Kidney epithelial cell (primary cell): ENCODE results near the gene TAP1. TPM values are rescaled to one million over a fixed set of nuclear protein-coding genes. Genes with fewer than 3 reads are reported as not detected.
"Not testable (repeated sequence)": the region's sequence is repeated elsewhere in the genome, so short reads cannot be mapped to it uniquely, and the experiment has no call there.

Source experiments
- DNase-seq: peaks from one replicate; pipeline ENCODE4 v3.0.0-alpha.2; 2010; ENCODE audit warnings: low read depth
- H3K27me3 ChIP-seq: 2 replicates; pipeline ENCODE4 v1.6.0; 2011; ENCODE audit warnings: low read length; ENCODE audit not compliant: control insufficient read depth, insufficient read depth
- H3K36me3 ChIP-seq: 2 replicates; pipeline ENCODE4 v1.5.1; 2011; ENCODE audit warnings: low read length; ENCODE audit not compliant: control insufficient read depth, insufficient read depth
- H3K4me3 ChIP-seq: 2 replicates; pipeline ENCODE4 v1.5.1; 2011; ENCODE audit warnings: low read depth, mild to moderate bottlenecking, control low read depth, low read length
- total RNA-seq: library from RNA; depleted of rRNA; stranded (reverse); fragments of >200 nt; gene quantifications from 2 replicates; pipeline ENCODE4 v1.2.3, GENCODE V29; 2015
- TF ChIP-seq, protein P1 (sequence below): IDR thresholded peaks from 2 replicates; pipeline ENCODE4 v1.5.1; 2011; ENCODE audit warnings: mild to moderate bottlenecking, moderate library complexity, low read length, control low read depth, inconsistent platforms; ENCODE audit not compliant: insufficient read depth, poor library complexity, severe bottlenecking

Gene TAP1
- total RNA-seq, 1 donor from 2014 or later, result 77.6 TPM

DNA sequence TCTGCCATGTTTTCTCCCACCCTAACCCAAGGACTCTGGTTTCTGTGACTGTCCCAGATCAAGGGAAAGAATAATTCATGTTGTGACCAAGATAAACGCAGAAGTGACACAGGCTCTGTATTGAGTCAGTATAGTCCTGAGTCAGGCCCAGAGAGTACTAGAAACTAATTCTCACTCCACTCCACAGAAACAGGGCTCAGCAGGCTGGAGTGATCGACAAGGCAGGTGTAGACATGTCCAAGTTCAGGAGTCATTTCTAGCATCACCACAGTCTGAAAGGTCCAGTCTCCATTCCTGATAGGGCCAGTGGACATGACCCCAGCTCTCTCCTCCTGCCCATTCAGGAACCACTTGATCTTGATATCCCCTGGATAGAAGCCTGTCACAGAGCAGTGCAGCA is 39.4 kb downstream of the TAP1 start:
- no peak for DNase-seq
- Histone ChIP-seq H3K36me3 (no peaks in the 10 kb centered on the region), H3K27me3 (peaks cover 3% of the 10 kb centered on the region), H3K4me3 (no peak overlapping the region)
- TF ChIP-seq, protein P1, sequence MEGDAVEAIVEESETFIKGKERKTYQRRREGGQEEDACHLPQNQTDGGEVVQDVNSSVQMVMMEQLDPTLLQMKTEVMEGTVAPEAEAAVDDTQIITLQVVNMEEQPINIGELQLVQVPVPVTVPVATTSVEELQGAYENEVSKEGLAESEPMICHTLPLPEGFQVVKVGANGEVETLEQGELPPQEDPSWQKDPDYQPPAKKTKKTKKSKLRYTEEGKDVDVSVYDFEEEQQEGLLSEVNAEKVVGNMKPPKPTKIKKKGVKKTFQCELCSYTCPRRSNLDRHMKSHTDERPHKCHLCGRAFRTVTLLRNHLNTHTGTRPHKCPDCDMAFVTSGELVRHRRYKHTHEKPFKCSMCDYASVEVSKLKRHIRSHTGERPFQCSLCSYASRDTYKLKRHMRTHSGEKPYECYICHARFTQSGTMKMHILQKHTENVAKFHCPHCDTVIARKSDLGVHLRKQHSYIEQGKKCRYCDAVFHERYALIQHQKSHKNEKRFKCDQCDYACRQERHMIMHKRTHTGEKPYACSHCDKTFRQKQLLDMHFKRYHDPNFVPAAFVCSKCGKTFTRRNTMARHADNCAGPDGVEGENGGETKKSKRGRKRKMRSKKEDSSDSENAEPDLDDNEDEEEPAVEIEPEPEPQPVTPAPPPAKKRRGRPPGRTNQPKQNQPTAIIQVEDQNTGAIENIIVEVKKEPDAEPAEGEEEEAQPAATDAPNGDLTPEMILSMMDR, result no peak

DNA sequence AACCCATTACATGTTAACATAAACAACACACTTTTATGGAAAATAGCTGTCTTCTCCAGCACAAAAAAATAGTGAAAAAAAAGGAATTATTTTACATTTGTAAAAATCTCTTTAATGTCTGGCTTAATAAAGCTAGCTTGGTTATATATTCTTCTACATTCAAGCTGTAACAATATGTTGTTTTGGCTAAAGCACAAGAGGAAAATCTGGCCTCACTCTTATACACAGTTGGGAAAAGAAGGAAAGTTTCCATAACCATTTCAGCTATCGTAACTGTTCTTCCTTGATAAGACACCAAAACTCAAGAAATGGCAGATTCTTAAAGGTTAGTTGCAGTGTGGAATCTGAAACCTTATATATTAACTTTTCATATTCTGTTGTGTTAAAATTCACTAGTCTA is 44.3 kb downstream of the TAP1 start:
- Histone ChIP-seq H3K4me3 (no peak overlapping the region), H3K27me3 (peaks cover 3% of the 10 kb centered on the region), H3K36me3 (no peaks in the 10 kb centered on the region)
- TF ChIP-seq, protein P1, result no peak
- DNase-seq, result no peak

DNA sequence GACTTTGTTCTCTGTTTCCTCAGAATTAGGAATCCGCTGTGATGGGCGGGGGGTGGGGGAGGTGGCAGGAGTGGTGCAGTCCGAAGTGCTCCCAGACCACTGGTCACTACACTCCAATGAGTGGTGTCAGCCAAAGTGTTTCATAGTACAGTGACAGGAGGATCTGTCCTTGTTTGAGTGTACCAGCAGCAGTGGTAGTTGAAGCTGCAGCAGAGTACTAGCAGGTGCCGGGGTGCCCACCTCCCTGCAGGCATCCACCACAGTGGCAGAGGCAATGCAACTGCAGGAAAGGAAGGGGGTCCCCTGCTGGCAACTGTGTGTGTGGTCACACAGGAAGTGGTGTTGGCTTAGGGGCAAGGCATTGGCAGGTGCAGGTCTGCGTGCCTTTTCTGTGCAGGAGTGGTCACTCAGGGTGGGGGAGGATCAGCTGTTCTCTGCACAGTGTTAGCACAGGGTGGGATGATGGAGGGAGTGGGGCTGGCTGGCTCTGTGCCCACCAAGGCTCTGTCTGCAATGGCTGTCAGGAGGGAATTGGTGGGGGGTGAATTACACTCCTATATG is 46.4 kb downstream of the TAP1 start:
- no peaks in the 10 kb centered on the region for H3K36me3 ChIP-seq
- TF ChIP-seq, protein P1, result no peak
- DNase-seq, result no peak

DNA sequence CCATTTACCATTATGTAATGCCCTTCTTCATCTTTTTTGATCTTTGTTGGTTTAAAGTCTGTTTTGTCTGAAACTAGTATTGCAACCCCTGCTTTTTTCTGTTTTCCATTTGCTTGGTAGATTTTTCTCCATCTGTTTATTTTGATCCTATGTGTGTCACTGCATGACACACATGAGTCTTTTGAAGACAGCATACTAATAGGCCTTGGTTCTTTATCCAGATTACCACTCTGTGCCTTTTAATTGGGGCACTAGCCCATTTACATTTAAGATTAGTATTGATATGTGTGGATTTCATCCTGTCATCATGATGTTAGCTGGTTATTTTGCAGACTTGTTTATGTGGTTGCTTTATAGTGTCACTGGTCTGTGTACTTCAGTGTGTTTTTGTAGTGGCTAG is 48.1 kb downstream of the TAP1 start:
- H3K4me3 ChIP-seq, H3K27me3 ChIP-seq, H3K36me3 ChIP-seq, DNase-seq: not testable (repeated sequence)

More for the DNA sequence above, 46.4 kb downstream of the TAP1 start:
- Histone ChIP-seq H3K4me3 (no peak overlapping the region), H3K27me3 (no peaks in the 10 kb centered on the region)

DNA sequence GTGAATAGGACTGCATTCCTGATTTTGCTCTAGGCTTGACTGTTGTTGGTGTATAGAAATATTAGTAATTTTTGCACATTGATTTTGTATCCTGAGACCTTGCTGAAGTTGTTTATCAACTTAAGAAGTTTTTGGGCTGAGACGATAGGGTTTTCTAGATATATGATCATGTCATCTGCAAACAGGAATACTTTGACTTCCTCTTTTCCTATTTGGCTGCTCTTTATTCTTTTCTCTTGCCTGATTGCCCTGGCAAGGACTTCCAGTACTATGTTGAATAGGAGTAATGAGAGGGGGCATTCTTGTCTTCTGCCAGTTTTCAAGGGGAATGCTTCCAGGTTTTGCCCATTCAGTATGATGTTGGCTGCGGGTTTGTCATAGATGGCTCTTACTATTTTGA is 50.1 kb downstream of the TAP1 start:
- H3K36me3 ChIP-seq, result no peaks in the 10 kb centered on the region
- peaks cover 4% of the 10 kb centered on the region for H3K27me3 ChIP-seq
- DNase-seq, result no peak
- TF ChIP-seq, protein P1, result no peak
- no peak overlapping the region for H3K4me3 ChIP-seq

DNA sequence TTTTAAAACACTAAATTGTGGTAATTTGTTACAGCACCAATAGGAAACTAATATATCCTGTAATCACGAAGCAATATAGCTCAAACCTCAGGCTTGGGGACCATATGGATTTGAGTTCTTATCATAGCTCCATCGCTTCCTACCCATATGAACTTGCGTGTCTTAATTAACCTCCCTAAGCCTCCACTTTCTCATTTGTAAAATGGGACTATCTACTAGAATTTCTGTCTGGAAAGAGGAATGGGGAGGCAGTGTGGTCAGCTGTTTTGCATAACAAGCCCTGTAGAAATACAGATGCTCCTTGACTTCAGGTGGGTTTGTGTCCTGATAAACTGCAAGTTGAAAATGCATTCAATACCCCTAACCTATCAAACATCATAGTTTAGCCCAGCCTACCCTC is 53.8 kb downstream of the TAP1 start:
- Histone ChIP-seq H3K4me3 (no peak overlapping the region), H3K36me3 (no peaks in the 10 kb centered on the region), H3K27me3 (peaks cover 8% of the 10 kb centered on the region)
- TF ChIP-seq, protein P1, result no peak
- no peak for DNase-seq
